Gastroesophageal sphincter (tissue), 3 donors: Measurements from ENCODE around the gene FAM241B.

ENCODE experiments used
- POLR2A ChIP-seq, 2 donors: fragments of 450-650 bp; IDR thresholded peaks; one replicate each; pipeline ENCODE4 v1.6.1; 2017; ENCODE audit warnings: antibody characterized with exemption in 2 of 2, mild to moderate bottlenecking in 2 of 2, moderate library complexity in 1 of 2
- POLR2AphosphoS5 ChIP-seq: sonication (generic); formaldehyde crosslinking; IDR thresholded peaks from one replicate; pipeline ENCODE4 v1.6.1; 2017; ENCODE audit warnings: antibody characterized with exemption
- TF ChIP-seq, protein P1 (sequence below), 4 experiments: fragments of 200-600 bp in 2 of 4; fragments of 450-650 bp in 2 of 4; sonication (generic) in 1 of 4; IDR thresholded peaks; one replicate each; pipeline ENCODE4 v1.5.1; 2017 to 2019; ENCODE audit warnings: antibody characterized with exemption in 4 of 4, mild to moderate bottlenecking in 2 of 4, moderate library complexity in 2 of 4

DNA sequence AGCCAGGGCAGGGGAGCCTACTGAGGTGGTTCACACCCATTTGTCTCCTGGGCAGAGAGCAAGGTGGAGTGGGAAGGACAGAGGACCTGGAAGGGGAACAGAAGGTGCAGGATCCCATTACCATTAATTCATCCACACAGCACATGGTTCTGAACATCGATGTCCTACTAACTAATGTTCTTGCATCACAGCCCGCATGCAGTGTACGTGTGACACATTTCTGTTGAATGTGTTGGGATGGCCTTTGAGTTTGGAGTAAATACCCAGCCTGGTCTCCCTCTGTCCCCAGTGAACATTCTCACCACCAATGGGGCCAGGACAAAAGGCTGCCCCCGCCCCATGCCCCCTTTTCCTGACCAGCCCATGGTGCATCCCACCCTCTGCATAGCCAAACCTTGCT is 46.3 kb downstream of the FAM241B start:
- no peak for TF ChIP-seq POLR2AphosphoS5
- TF ChIP-seq POLR2A (IDR thresholded peaks at IDR 0.05) = no peak
- TF ChIP-seq, protein P1, sequence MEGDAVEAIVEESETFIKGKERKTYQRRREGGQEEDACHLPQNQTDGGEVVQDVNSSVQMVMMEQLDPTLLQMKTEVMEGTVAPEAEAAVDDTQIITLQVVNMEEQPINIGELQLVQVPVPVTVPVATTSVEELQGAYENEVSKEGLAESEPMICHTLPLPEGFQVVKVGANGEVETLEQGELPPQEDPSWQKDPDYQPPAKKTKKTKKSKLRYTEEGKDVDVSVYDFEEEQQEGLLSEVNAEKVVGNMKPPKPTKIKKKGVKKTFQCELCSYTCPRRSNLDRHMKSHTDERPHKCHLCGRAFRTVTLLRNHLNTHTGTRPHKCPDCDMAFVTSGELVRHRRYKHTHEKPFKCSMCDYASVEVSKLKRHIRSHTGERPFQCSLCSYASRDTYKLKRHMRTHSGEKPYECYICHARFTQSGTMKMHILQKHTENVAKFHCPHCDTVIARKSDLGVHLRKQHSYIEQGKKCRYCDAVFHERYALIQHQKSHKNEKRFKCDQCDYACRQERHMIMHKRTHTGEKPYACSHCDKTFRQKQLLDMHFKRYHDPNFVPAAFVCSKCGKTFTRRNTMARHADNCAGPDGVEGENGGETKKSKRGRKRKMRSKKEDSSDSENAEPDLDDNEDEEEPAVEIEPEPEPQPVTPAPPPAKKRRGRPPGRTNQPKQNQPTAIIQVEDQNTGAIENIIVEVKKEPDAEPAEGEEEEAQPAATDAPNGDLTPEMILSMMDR (IDR thresholded peaks at IDR 0.05) = no peak
